Dermis microvascular lymphatic vessel endothelial cell (primary cell): ENCODE data around the gene MAPK8IP3. TPM values are rescaled to one million over a fixed set of nuclear protein-coding genes. Genes with fewer than 3 reads are reported as not detected.

Source experiments
- DNase-seq, 2 donors: peaks; one replicate each; pipeline versions ENCODE4 v3.0.0 to v3.0.0-alpha.2; 2010; ENCODE audit warnings: low read depth in 2 of 2
- total RNA-seq: library from RNA; depleted of rRNA; stranded (reverse); fragments of >200 nt; gene quantifications from 2 replicates; pipeline ENCODE4 v1.2.1, GENCODE V29; 2014

MAPK8IP3 gene
- total RNA-seq, 1 donor from 2014 or later: 13.9 TPM

DNA sequence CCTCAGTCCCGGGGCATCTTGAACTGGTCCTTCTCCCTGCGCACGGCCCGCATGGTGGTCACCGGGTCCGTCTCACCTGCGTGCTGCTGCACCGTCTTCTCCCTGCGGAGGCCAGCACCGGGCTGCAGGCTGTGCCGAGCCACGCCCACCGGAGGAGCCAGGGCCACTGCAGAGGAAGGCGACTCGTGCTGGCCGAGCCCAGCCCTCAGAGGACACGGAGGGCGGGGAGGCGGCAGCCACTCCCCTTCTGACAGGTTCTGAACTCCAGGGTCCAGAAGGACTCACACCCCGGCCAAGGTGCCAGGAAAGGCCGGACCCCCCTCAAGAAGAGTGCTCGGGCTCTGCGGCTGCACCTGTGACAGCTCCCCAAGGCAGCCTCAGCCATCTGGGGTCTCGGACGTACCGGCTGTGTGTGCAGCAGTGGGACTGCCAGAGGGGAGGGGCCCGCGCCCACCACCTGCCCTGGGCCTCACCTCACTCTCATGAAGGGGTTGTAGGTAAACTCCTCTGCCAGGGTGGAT, 103.3 kb downstream of the MAPK8IP3 start:
- DNase-seq: no peak

DNA sequence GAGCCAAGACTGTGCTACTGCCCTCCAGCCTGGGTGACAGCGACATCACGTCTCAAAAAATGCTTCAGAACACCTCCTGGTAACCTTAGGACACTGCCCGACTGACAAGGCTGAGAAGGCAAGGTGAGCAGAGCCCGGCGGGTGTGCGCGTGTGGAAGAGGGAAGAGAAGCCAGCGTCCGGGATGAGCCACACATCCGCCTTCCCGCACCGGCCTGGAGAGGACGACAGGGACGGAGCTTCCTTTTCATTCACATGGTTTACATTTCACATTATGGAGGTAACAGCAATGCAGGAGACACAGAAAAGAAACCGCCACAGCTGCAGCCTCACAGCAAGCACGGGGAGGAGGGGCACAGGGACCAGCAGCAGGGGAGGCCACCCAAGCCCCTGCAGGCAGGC, 104.1 kb downstream of the MAPK8IP3 start:
- DNase-seq: no peak

DNA sequence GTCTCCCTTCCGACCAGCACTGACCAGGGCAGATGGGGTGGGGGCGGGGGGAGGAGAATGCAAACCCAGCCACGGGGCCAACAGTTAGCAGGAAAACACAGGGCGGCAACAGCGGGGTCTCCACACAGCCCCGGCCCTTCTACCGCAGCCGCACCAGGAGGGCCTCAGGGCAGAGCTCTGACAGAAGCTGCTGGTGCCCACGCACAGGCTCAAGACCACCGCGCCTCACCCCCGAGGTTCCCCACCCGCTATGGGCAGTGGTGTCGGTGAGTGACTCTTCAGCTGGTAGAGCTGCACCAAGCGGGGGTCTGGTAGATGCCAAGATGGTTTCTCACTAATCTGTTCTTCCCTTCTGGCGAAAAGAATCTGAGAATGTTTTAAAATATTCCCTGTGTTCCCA, 104.5 kb downstream of the MAPK8IP3 start:
- DNase-seq: no peak

DNA sequence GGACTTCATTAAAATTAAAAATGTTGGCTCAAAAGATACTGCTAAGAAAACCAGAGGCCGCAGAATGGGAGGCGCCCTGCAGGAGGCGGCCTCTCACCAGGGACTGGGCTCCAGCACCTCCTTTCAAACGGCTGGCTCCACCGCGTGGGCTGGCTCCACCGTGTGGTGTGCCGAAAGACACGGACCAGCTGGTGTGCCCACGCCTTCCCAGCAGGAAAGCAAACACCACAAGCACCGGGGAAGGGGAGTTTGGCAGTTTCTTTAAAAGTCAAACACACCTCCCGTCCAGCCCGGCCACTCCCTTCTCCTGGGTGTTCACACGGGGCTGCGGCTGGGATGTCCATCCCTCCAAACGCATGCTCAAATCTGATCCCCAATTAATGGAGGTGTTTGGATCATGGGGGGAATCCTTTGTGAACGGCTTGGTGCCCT, 106.8 kb downstream of the MAPK8IP3 start:
- DNase-seq: peak; percentile 45 to 79

- no peak for DNase-seq
Measured at GRCh38 chr16:1815461-1815860, 109.5 kb downstream of the MAPK8IP3 start.

DNA sequence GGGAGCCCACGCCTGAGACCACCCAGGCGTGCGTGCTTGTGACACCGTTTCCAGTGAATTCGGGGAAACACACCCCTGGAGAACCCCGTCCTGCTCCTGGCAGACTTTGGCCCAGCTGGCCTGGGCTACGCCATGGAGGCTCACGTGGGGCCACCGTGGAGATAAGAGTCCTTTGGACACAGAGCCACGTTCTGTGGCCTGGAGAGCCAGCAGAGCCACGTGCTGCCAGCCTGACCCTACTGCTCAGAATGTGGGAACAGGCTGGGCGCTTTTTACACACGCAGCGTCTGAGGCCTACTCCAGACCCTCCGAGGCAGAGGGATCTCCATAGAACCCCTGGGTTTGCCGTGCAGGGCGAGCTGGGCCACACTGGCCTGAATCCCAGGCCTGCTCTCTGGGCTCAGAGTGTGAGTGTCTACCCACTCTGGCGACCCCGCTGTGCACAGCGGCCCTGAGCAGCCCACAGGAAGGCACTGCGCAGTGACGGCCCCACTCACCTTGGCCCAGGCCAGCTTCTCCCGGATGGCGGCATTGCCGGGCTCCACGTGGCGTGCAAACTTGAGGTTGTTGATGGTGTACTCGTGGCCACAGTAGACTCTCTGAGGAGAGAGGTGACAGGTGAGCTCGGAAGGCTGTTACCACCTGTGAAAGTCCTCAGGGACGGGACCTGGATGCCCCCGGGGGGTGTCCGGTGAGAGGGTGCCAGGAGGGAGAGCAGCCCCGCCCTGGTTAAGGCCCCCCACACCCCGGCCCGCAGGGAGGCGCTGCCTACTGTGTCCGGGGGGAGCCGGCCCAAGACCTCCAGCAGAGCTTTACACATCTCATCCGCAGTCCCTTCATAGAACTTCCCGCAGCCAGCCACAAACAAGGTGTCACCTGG, 110.6 kb downstream of the MAPK8IP3 start:
- no peak for DNase-seq

DNA sequence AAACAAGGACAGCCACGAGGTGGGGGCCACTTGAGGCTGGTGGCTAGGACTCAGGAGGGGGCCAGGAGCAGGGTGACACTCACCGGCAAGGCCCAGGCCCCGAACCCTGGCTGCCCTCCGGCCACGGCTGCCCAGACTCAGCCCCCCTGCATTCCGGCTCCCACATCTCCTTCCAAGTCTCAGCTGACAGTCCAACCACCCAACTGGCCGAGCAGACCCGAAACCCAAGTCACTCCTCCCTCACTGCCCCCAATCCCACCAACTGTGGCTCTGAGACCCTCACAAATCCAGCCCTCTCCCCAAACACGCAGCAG, 111.2 kb downstream of the MAPK8IP3 start:
- DNase-seq: no peak

DNA sequence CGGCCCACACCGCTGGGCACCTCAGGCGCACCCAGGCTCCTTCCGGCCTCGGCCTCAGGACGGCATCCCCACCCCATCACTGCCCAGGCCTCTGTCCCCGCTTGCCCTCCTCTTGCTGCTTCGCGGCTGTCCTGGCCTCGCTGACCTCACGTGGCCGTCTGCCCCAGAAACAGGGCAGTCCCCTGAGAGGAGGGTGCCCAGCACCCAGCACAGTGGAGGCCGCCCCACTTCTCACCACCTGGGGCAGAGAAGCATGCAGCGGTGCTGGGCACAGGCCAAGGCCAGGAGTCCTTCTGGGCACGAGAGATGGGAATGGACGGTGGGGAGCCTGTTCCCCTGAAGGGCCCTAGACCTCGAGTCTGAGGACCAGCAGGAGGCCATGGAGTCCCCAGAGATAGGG, 111.7 kb downstream of the MAPK8IP3 start:
- DNase-seq: no peak

DNA sequence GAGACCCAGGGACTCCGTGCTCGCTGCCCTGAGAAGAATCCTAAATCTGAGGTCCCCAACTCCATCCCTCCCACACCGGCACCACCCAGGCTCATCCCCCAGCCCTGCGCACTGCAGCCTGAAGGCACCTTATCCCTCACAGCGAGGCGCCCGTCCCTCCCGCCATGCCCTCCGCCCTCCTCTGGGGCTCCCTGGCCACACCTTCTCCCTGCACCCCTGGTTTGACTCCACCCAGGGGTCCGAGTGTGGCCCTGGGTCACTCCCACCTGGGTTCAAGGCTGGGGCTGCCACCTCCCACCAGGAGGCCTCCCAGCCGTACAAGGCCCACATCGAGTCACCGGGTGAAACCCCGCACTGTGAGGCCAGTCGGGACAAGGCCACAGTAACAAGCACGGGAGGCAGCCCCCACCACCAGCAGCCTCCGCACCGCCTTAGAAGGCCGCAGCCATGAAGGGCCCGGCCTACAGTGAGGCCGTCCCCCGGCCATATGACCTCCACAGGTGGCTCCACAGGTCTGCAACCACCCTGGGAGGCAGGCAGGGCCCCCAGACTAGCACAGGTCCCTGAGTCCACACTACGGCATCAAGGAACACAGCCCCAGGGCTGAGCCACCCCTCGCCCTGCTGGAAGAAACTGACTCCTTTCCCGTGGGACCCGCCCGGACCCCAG, 112.3 kb downstream of the MAPK8IP3 start:
- no peak for DNase-seq

- DNase-seq: no peak
Measured at GRCh38 chr16:1818873-1819525, 113.0 kb downstream of the MAPK8IP3 start.

DNA sequence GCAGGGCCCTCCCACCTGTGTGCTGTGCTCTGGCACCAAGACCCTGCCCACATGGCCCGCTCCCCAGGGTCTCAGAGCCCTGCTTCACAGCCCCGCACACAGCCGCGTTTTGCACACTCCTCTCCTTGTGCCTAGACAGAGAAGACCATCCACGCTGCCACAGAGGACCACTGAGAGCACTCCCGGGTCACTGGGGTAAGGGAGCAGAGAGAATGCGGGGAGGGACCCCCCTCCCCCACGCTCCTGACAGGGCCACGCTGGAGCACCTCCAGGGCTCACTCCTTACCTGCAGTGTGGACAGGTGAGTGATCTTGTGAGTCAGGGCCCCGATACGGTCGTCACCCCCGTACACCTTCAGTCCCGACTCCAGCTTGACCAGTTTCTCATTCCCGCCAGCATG, 113.6 kb downstream of the MAPK8IP3 start:
- no peak for DNase-seq

Other genes starting within 250 kb of the MAPK8IP3 start
- 56.9 and 131 TPM in 2 replicates for gene CLCN7, start 231.2 kb upstream of the MAPK8IP3 start, total RNA-seq
- gene PTX4, start 217.3 kb upstream of the MAPK8IP3 start, total RNA-seq: under 0.01 and 0.13 TPM in 2 replicates
- gene TELO2, start 212.8 kb upstream of the MAPK8IP3 start, total RNA-seq: 13.6 and 20.5 TPM in 2 replicates
- gene TMEM204, start 172.5 kb upstream of the MAPK8IP3 start, total RNA-seq: 95.9 and 158 TPM in 2 replicates
- 11.3 and 17.4 TPM in 2 replicates for gene IFT140, start 94.1 kb upstream of the MAPK8IP3 start, total RNA-seq
- gene CRAMP1, start 93.8 kb upstream of the MAPK8IP3 start, total RNA-seq: 7.1 and 12.9 TPM in 2 replicates
- 42.5 and 56.1 TPM in 2 replicates for gene JPT2, start 27.9 kb upstream of the MAPK8IP3 start, total RNA-seq
- 33.0 and 37.6 TPM in 2 replicates for gene NME3, start 65.3 kb downstream of the MAPK8IP3 start, total RNA-seq
- gene EME2, start 66.6 kb downstream of the MAPK8IP3 start, total RNA-seq: 2.6 and 4.6 TPM in 2 replicates
- 48.1 and 58.2 TPM in 2 replicates for gene MRPS34, start 66.9 kb downstream of the MAPK8IP3 start, total RNA-seq
- gene SPSB3, start 76.4 kb downstream of the MAPK8IP3 start, total RNA-seq: 35.3 and 54.2 TPM in 2 replicates
- gene NUBP2, start 76.8 kb downstream of the MAPK8IP3 start, total RNA-seq: 58.9 and 76.7 TPM in 2 replicates
- gene IGFALS, start 87.5 kb downstream of the MAPK8IP3 start, total RNA-seq: not detected in 2 replicates
- 53.5 and 82.7 TPM in 2 replicates for gene HAGH, start 120.6 kb downstream of the MAPK8IP3 start, total RNA-seq
- 72.3 and 84.5 TPM in 2 replicates for gene FAHD1, start 121.0 kb downstream of the MAPK8IP3 start, total RNA-seq
- not detected in 2 replicates for gene MEIOB, start 166.0 kb downstream of the MAPK8IP3 start, total RNA-seq
- gene HS3ST6, start 212.2 kb downstream of the MAPK8IP3 start, total RNA-seq: not detected in 2 replicates
- 10.4 and 11.9 TPM in 2 replicates for gene MSRB1, start 237.0 kb downstream of the MAPK8IP3 start, total RNA-seq
- gene RPL3L, start 248.5 kb downstream of the MAPK8IP3 start, total RNA-seq: not detected in 2 replicates